GM21717 (cell line): Measurements from ENCODE around the gene GSDME.
"Not testable (repeated sequence)": the region's sequence is repeated elsewhere in the genome, so short reads cannot be mapped to it uniquely, and the experiment has no call there.

ENCODE experiments used
- ATAC-seq: cut with Tn5 transposase; IDR thresholded peaks from one replicate; pipeline ENCODE4 v1.9.1; 2021; ENCODE audit warnings: mild to moderate bottlenecking, moderate library complexity; ENCODE audit not compliant: unreplicated experiment

Gene GSDME

DNA sequence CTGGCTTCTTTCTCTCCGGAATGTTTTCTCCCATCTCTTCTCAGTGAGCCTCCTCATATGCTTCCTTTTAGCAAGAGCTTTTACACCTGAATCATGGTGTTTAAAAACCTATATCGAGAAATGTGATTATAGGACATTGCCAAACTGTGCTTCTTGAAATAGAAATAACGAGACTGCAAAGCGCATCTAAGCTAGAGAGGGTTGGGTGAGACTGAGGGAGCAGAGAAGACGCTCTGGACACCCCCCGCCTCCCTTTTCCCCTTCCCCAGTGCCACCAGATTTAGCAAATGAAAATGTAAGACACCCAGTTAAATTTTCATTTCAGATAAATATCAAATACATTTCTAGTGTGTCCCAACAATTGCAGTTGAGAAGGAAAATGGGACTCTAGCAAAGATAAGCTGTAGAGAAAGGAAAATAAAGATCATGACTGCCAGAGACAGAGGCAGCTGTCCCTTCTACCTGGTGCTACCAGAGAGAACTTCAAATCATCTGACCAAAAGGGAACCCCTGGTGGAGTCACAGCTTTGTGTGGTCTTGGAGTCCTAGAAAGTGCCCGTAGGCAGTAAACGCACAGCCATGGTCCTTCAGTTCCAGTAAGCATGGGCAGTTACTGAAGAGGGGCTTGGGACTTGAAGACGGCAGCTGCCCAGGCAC lies 14.6 kb downstream of the GSDME start:
- ATAC-seq, result no peak

DNA sequence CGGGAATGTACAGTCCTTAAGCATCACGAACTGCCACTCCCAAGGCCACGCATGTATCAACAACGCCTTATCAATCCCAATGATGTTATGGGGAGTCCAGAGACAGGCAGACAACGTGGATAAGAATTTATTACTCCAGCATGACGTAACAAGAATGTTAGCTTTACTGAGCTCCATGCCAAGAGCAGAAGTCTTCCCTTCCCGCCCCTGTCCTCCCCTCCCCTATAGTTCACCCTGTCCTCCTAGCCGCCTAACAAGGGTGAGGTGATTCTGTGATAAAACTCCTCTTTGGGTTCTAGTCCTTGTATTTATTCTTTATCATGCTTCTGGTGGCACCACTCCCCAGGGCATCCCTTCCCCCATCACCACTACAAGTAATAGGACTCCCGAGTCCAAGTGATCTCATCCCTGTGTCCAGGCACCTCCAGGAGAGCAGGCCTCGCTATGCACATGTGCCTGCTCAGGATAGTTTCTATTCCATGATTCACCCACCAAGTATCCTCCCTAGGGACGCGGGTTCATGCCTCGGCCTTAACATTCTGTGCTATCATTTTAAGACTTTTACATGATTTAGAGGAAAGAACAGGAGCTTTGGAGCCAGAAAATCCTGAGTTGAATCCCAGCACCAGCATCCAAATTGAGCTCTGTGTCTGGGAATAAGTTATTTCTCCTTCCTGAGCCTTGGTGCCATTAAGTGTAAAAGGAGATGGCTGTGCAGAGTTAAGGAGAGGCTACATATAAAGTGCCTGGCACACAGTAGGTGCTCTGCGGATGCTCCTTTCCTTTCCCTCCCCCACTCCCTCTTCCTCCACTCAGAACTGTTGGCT lies 15.4 kb downstream of the GSDME start:
- no peak for ATAC-seq

GRCh38 chr7:24740871-24741270 lies 16.4 kb downstream of the GSDME start:
- ATAC-seq, result no peak

DNA sequence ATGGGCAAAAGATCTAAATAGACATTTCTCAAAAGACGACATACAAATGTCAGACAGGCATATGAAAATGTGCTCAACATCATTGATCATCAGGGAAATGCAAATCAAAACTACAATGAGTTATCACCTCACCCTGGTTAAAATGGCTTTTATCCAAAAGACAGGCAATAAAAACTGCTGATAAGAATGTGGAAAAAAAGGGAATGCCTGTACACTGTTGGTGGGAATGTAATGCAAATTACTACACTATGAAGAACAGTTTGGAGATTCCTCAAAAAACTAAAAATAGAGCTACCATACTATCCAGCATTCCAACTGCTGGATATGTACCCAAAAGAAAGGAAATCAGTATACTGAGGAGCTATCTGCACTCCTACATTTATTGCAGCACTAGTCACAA lies 18.0 kb downstream of the GSDME start:
- ATAC-seq, result no peak

GRCh38 chr7:24738577-24738976 lies 18.7 kb downstream of the GSDME start:
- ATAC-seq, result no peak

- no peak for ATAC-seq
Observed at GRCh38 chr7:24737281-24737680, 20.0 kb downstream of the GSDME start.

GRCh38 chr7:24735594-24735993 lies 21.7 kb downstream of the GSDME start:
- not testable (repeated sequence) for ATAC-seq

- no peak for ATAC-seq
Observed at GRCh38 chr7:24734306-24734705, 23.0 kb downstream of the GSDME start.

- ATAC-seq, result no peak
Observed at GRCh38 chr7:24733414-24734060, 23.7 kb downstream of the GSDME start.

DNA sequence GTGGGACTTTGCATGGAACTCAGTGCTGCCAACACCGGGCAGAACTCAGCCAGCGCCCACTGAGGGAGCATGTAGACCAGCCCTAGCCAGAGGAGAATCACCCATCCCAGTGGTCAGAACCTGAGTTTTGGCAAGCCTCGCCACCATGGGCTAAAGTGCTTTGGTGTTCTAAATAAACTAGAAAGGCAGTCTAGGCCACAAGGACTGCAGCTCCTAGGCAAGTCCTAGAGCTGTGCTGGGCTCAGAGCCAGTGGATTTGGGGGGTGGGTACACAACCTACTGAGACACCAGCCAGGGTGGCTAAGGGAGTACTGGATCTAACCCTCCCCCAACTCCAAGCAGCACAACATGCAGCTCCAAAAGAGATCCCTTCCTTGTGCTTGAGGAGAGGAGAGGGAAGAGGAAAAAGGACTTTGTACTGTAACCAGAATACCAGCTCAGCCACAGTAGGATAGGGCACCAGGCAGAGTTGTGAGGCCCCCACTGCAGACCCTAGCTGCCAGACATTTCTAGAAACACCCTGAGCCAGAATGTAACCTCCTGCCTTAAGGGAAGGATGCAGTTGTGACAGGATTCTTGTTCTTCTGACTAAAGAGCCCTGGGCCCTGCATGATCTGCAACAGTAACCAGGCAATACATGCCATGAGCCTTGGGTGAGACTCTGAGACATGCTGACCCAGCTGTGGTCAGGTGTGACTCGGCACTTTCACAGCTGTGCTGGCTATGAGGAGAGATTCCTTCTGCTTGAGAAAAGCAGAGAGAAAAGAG lies 24.4 kb downstream of the GSDME start:
- ATAC-seq, result peak; percentile 64

GRCh38 chr7:24731313-24731712 lies 26.0 kb downstream of the GSDME start:
- ATAC-seq, result no peak

DNA sequence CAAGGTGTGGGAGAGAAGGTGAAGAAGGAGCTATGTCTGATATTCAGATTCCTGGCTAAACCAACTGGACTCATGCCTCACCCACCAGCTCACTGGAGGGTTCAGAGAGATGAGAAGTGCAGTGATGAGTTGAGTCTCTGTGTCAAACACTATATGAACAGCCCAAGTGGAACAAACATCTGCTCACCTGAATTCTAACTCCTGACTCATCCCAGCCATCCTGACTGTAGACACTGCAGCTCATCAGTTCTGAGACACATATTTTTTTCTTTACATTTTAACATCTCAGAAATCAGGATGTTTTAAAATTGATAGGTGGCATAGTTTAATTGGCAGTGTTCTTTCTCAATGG lies 27.3 kb downstream of the GSDME start:
- no peak for ATAC-seq

DNA sequence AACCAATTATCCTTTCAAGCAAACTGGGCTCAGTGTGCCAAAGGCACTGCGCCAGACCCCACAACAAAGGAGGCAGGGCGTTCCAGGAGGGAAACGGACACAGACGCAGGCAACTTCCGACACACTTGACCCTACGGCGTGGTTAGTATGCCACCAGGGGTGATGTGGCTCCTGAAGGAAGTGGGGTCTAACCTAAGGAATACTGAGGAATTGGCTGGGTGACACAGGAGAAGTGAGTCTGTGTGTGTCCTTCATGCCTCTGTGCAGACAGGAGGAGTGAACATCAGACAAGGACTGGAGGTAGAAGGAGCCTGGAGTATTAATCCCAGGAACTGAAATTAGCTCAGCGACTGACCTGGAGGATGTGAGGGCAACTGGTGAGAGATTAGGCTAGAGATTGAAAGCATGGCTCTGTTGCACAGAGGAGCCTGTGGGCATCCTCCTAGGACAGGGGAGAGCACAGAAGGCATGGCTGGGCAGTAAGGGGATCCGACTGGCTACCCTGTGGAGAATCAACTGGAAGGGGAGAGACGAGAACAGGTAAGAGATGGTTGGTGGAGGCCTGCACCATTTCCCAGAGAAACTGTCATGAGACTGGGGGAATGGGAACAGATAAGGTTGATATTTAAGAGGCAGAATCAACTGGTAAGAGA lies 27.8 kb downstream of the GSDME start:
- ATAC-seq, result no peak

DNA sequence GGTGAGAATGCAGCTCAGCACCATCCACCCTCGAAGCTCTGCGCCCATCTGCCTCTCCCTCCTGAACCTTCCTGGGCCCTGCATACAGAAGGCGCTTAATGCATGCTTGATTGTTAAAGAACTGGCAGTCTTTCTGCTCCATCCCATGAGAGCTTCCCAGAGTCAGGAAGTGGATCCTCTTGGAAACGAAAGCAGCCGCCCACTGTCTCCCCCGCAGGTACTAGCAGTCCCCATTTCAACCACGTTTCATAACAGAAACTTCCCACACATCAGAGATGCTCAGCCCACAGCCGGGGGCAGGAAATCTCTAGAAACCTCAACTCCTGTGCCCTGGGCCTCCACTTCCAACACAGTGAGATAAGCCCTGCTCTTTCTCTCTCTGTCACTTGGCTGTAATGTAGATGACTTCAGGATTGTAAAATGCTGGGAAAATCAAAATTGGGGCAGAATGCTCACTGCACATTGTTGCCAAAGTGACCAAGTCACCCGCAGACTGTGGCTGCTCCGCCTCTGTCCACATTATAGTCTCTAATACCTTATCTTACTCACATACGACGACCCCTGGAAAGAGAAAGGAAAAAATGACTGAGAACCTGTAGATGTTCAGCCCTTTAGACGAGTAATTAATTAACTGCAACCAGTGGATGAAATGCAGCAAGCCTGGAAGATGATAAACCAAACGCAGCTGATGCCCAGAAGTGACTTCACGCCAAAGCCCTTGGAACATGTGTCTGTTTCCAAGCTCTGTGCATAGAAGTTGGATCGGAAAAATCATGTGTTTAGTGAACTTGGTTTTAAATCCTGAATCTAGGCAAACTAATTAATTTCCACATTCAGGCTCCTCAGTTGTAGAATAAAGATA lies 28.5 kb downstream of the GSDME start:
- ATAC-seq, result no peak

- no peak for ATAC-seq
Observed at GRCh38 chr7:24728121-24728500, 29.2 kb downstream of the GSDME start.

GRCh38 chr7:24727154-24728120 lies 29.8 kb downstream of the GSDME start:
- ATAC-seq, result peak; percentile 79

DNA sequence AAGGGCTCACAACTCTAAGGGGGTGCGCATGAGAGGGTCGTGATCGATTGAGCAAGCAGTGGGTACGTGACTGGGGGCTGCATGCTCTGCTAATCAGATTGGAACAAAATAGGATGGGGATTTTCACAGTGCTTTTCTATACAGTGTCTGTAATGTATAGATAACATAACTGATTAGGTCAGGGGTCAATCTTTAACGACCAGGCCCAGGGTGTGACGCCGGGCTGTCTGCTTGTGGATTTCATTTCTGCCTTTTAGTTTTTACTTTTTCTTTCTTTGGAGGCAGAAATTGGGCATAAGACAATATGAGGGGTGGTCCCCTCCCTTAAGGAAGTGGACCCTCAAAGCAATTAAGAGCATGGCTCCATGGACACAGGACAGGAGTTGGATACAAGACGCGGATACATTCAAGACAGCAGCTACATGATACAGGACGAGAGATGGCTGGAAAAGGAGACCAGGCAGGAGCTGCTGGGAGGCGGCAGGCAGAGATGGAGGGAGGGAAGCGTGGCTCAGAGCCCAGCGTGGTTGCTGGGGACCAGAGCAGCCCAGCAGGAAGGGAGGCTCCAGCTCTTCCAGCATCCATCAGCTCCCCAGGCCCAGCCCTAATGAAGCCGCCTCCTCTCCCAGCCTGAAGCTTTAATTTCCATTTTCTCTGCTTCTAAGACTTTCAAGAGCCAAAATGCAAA lies 31.6 kb downstream of the GSDME start:
- no peak for ATAC-seq
